HCT116 (cell line): ENCODE results near the gene TBX15. TPM values are rescaled to one million over a fixed set of nuclear protein-coding genes. Genes with fewer than 3 reads are reported as not detected.

Experiments used
- ATAC-seq: fragments of 200-7000 bp; cut with Tn5 transposase; 2 replicates; pipeline ENCODE4 v1.9.1; 2020; ENCODE audit warnings: mild to moderate bottlenecking, moderate library complexity
- BruUV-seq: library from RNA; stranded (reverse); fragments of 400-500 nt; replicated peaks from 2 replicates; lab custom pipeline; 2021; lab: Mats Ljungman, UMichigan
- CTCF ChIA-PET: fragments of 300-600 bp; sonication (Branson Sonifier 250); formaldehyde crosslinking; loops from one replicate; lab custom pipeline; 2021; ENCODE audit warnings: antibody characterized with exemption; lab: Charles Lee
- POLR2A ChIA-PET: fragments of 300-600, 350-600 bp; sonication (Branson Sonifier 250); formaldehyde crosslinking; loops from one replicate; lab custom pipeline; 2021; ENCODE audit warnings: antibody characterized with exemption; lab: Charles Lee
- RAD21 ChIA-PET, 2 experiments: fragments of 300-600 bp; sonication (Branson Sonifier 250); formaldehyde crosslinking; loops; one replicate each; lab custom pipeline; 2023; ENCODE audit warnings: low total read pairs in 2 of 2; ENCODE audit not compliant: uncharacterized antibody in 2 of 2, unreplicated experiment in 2 of 2, low non-redundant PET in 1 of 2; lab: Charles Lee
- DNase-seq: peaks from one replicate; pipeline ENCODE4 v3.0.0-alpha.2; 2010; ENCODE audit warnings: low read depth, low spot score
- H2AFZ ChIP-seq: fragments of 200-600 bp; shearing (Covaris generic), sonication (generic); 2 replicates; pipeline ENCODE4 v1.6.1; 2017; ENCODE audit warnings: low read depth, mixed run types, mixed read lengths, antibody characterized with exemption, low read length; ENCODE audit not compliant: poor library complexity, severe bottlenecking
- H3K27ac ChIP-seq: 2 replicates; pipeline ENCODE4 v1.5.1; 2012; ENCODE audit warnings: low read depth, low read length
- H3K27me3 ChIP-seq: fragments of 200-600 bp; sonication (generic); 2 replicates; pipeline ENCODE4 v1.6.1; 2016; ENCODE audit warnings: mixed run types, low read length, mixed read lengths; ENCODE audit not compliant: insufficient read depth
- H3K36me3 ChIP-seq, 2 experiments: fragments of 200-500 bp in 1 of 2; fragments of 200-600 bp in 1 of 2; sonication (Bioruptor generic) in 1 of 2; sonication (generic) in 1 of 2; 2 replicates each; pipeline versions ENCODE4 v1.5.1 to v1.6.1; 2014 to 2016; ENCODE audit warnings: low read length in 2 of 2, inconsistent platforms in 1 of 2, mixed read lengths in 1 of 2, mixed run types in 1 of 2; ENCODE audit not compliant: insufficient read depth in 2 of 2, control insufficient read depth in 1 of 2
- H3K4me1 ChIP-seq, 2 experiments: fragments of 200-600 bp in 1 of 2; sonication (generic) in 1 of 2; 2 replicates each; pipeline versions ENCODE4 v1.5.1 to v1.6.1; 2012 to 2017; ENCODE audit warnings: low read length in 2 of 2, inconsistent platforms in 1 of 2, mild to moderate bottlenecking in 1 of 2, mixed read lengths in 1 of 2, mixed run types in 1 of 2, moderate library complexity in 1 of 2; ENCODE audit not compliant: insufficient read depth in 2 of 2, control insufficient read depth in 1 of 2
- H3K4me2 ChIP-seq: fragments of 200-600 bp; sonication (generic); 2 replicates; pipeline ENCODE4 v1.6.1; 2017; ENCODE audit warnings: mixed run types, low read length, mixed read lengths
- H3K4me3 ChIP-seq, 2 experiments: fragments of 200-600 bp in 1 of 2; sonication (generic) in 1 of 2; replicated peaks in 1 of 2; 2 replicates each; pipeline ENCODE4 v1.5.1; 2011 to 2016; ENCODE audit warnings: low read length in 2 of 2, control low read depth in 1 of 2, low read depth in 1 of 2, mild to moderate bottlenecking in 1 of 2, mixed read lengths in 1 of 2, mixed run types in 1 of 2
- H3K79me2 ChIP-seq: fragments of 200-600 bp; sonication (generic); 2 replicates; pipeline ENCODE4 v1.6.1; 2017; ENCODE audit warnings: mild to moderate bottlenecking, mixed run types, low read length, moderate library complexity, mixed read lengths; ENCODE audit not compliant: insufficient read depth
- H3K9ac ChIP-seq: fragments of 200-600 bp; sonication (generic); 2 replicates; pipeline ENCODE4 v1.6.1; 2016; ENCODE audit warnings: low read length, mixed read lengths
- H3K9me2 ChIP-seq: fragments of 200-600 bp; sonication (generic), shearing (Covaris generic); 2 replicates; pipeline ENCODE4 v1.6.1; 2017; ENCODE audit warnings: mixed run types, mild to moderate bottlenecking, moderate library complexity; ENCODE audit not compliant: insufficient read depth
- H3K9me3 ChIP-seq, 2 experiments: fragments of 200-500 bp in 1 of 2; fragments of 200-600 bp in 1 of 2; sonication (Bioruptor generic) in 1 of 2; sonication (generic) in 1 of 2; 2 replicates each; pipeline ENCODE4 v1.6.1; 2014 to 2017; ENCODE audit warnings: low read length in 2 of 2, mixed read lengths in 2 of 2, inconsistent platforms in 1 of 2, low read depth in 1 of 2, mild to moderate bottlenecking in 1 of 2, mixed run types in 1 of 2, moderate library complexity in 1 of 2; ENCODE audit not compliant: control insufficient read depth in 1 of 2, insufficient read depth in 1 of 2
- H4K20me1 ChIP-seq: fragments of 200-600 bp; sonication (generic), shearing (Covaris generic); 2 replicates; pipeline ENCODE4 v1.6.1; 2017; ENCODE audit warnings: mixed run types, mild to moderate bottlenecking, moderate library complexity; ENCODE audit not compliant: insufficient read depth
- CEBPB ChIP-seq: IDR thresholded peaks from 2 replicates; pipeline ENCODE4 v1.6.1; 2012; ENCODE audit warnings: low read depth
- EGR1 ChIP-seq: IDR thresholded peaks from 2 replicates; pipeline ENCODE4 v1.6.1; 2012; ENCODE audit warnings: low read depth
- ELF1 ChIP-seq: IDR thresholded peaks from 2 replicates; pipeline ENCODE4 v1.6.1; 2012; ENCODE audit warnings: low read depth, borderline replicate concordance
- EZH2phosphoT487 ChIP-seq: fragments of 200-600 bp; IDR thresholded peaks from 2 replicates; pipeline ENCODE4 v1.6.1; 2018; ENCODE audit warnings: antibody characterized with exemption, borderline replicate concordance
- RAD21 ChIP-seq: IDR thresholded peaks from 2 replicates; pipeline ENCODE4 v1.6.1; 2012; ENCODE audit warnings: low read depth, mild to moderate bottlenecking
- SIN3A ChIP-seq: IDR thresholded peaks from 2 replicates; pipeline ENCODE4 v1.6.1; 2012; ENCODE audit warnings: low read depth
- SRF ChIP-seq: IDR thresholded peaks from 2 replicates; pipeline ENCODE4 v1.6.1; 2012; ENCODE audit warnings: low read depth
- TCF7L2 ChIP-seq: IDR thresholded peaks from 2 replicates; pipeline ENCODE4 v1.7.0; 2011; ENCODE audit warnings: borderline replicate concordance, inconsistent platforms; ENCODE audit not compliant: insufficient read depth, insufficient read length; ENCODE audit errors: extremely low read depth
- ZNF274 ChIP-seq: fragments of 200-500 bp; sonication (Bioruptor generic); IDR thresholded peaks from 2 replicates; pipeline ENCODE4 v1.6.1; 2014; ENCODE audit warnings: mild to moderate bottlenecking, low read depth, low read length, inconsistent platforms
- intact Hi-C: fragments of 100-400 bp; cut with micrococcal nuclease; formaldehyde crosslinking; loops from 2 replicates; pipeline ENCODE4 v1.10.0; 2022
- total RNA-seq: library from RNA; stranded (reverse); gene quantifications from one replicate; pipeline ENCODE4 v1.2.1, GENCODE V29; 2021; ENCODE audit not compliant: unreplicated experiment
- TF ChIP-seq, protein P1 (sequence below), 3 experiments: fragments of 200-600 bp in 1 of 3; sonication (generic) in 1 of 3; IDR thresholded peaks in 2 of 3; conservative IDR thresholded peaks in 1 of 3; 2 replicates each; pipeline ENCODE4 v1.5.1; 2012 to 2017; ENCODE audit warnings: low read depth in 2 of 3, low read length in 2 of 3, antibody characterized with exemption in 1 of 3, borderline replicate concordance in 1 of 3, control low read depth in 1 of 3, mild to moderate bottlenecking in 1 of 3, mixed read lengths in 1 of 3, mixed run types in 1 of 3, moderate library complexity in 1 of 3; ENCODE audit not compliant: insufficient read depth in 1 of 3
- TF ChIP-seq, protein P2 (sequence below): IDR thresholded peaks from 2 replicates; pipeline ENCODE4 v1.6.1; 2012

The TBX15 gene
- total RNA-seq, 1 experiment from 2014 or later = not detected

DNA sequence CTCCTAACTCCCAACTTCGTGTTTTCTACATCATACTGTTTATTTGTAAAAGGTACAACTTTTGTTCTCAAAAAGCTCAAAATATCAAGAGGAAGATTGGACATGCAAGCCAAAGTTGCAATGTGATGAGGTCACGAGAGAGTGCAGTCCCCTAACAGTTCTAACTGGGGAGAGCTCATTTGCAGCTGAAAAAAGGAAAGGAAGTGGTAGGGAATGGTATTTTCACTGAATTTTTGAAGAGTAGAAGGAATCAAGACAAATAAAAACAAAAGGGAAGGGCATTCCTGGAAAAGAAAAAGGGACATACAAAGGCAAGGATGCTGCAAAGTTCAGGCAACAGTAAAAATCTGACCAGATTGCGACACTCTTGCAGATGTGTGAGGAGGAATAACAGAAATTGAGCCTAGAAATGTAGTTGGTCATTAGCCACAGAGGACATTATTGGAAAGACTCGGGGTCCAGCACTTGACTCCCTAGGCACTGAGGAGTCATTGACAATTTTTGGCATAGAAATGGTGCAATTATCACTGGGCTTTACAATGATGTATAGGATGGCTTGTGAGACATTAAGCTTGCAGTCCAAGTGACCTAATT lies 67.9 kb downstream of the TBX15 start:
- H3K27ac ChIP-seq = no peak overlapping the region
- no peak overlapping the region for H3K9ac ChIP-seq
- intact Hi-C loops = no loop called here
- DNase-seq = no peak
- no TSS peak for BruUV-seq
- H3K9me3 ChIP-seq = no peaks in the 10 kb centered on the region
- no peaks in the 10 kb centered on the region for H3K9me2 ChIP-seq
- H3K4me2 ChIP-seq = no peak overlapping the region
- ChIA-PET RAD21 (no interaction called here), CTCF (no interaction called here)
- H3K4me1 ChIP-seq = no peaks in the 10 kb centered on the region
- H3K27me3 ChIP-seq = peaks cover 12% of the 10 kb centered on the region; the same call in 1 of the 2 replicates
- H3K4me3 ChIP-seq = no peak overlapping the region
- ATAC-seq = no peak
- TF ChIP-seq RAD21 = no peak
- no peak for TF ChIP-seq TCF7L2
- TF ChIP-seq, protein P1, sequence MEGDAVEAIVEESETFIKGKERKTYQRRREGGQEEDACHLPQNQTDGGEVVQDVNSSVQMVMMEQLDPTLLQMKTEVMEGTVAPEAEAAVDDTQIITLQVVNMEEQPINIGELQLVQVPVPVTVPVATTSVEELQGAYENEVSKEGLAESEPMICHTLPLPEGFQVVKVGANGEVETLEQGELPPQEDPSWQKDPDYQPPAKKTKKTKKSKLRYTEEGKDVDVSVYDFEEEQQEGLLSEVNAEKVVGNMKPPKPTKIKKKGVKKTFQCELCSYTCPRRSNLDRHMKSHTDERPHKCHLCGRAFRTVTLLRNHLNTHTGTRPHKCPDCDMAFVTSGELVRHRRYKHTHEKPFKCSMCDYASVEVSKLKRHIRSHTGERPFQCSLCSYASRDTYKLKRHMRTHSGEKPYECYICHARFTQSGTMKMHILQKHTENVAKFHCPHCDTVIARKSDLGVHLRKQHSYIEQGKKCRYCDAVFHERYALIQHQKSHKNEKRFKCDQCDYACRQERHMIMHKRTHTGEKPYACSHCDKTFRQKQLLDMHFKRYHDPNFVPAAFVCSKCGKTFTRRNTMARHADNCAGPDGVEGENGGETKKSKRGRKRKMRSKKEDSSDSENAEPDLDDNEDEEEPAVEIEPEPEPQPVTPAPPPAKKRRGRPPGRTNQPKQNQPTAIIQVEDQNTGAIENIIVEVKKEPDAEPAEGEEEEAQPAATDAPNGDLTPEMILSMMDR (IDR thresholded peaks at IDR 0.05 in 2 of 3, conservative IDR thresholded peaks at IDR 0.05 in 1 of 3; ENCODE audit: borderline replicate concordance in 1 of 3, insufficient read depth in 1 of 3, low read depth in 2 of 3, low read length in 2 of 3) = no peak
- no peak for TF ChIP-seq ZNF274
- TF ChIP-seq SRF = no peak
- no peak for TF ChIP-seq SIN3A
- no peak for TF ChIP-seq EZH2phosphoT487
- no peak for TF ChIP-seq CEBPB
- no peak for TF ChIP-seq EGR1
- TF ChIP-seq, protein P2, sequence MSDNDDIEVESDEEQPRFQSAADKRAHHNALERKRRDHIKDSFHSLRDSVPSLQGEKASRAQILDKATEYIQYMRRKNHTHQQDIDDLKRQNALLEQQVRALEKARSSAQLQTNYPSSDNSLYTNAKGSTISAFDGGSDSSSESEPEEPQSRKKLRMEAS = no peak
- no peak for TF ChIP-seq ELF1
- TF ChIP-seq, all 23 proteins: peak for 0
- Histone ChIP-seq H2AFZ (no peak overlapping the region), H3K79me2 (no peaks in the 10 kb centered on the region), H4K20me1 (no peaks in the 10 kb centered on the region), H3K36me3 (no peaks in the 10 kb centered on the region)
- POLR2A ChIA-PET = no interaction called here
